Stimulated activated CD8-positive, alpha-beta memory T cell treated with anti-CD3 and anti-CD28 coated beads, Interleukin-7, amount 100 ng/mL, for 48 hours (primary cell): ENCODE measurements around the gene FBN3.
"Not testable (repeated sequence)": the region's sequence is repeated elsewhere in the genome, so short reads cannot be mapped to it uniquely, and the experiment has no call there.

Experiments
- DNase-seq, 2 donors: peaks; one replicate each; pipeline ENCODE4 v3.0.0-alpha.2; 2020; ENCODE audit warnings: low read depth in 1 of 2; ENCODE audit errors: extremely low read depth in 1 of 2

FBN3 gene

GRCh38 chr19:8064911-8065874, 84.2 kb downstream of the FBN3 start:
- DNase-seq: no peak

GRCh38 chr19:8057545-8058270, 91.7 kb downstream of the FBN3 start:
- DNase-seq: no peak

GRCh38 chr19:8056533-8056932, 92.9 kb downstream of the FBN3 start:
- no peak for DNase-seq

DNA sequence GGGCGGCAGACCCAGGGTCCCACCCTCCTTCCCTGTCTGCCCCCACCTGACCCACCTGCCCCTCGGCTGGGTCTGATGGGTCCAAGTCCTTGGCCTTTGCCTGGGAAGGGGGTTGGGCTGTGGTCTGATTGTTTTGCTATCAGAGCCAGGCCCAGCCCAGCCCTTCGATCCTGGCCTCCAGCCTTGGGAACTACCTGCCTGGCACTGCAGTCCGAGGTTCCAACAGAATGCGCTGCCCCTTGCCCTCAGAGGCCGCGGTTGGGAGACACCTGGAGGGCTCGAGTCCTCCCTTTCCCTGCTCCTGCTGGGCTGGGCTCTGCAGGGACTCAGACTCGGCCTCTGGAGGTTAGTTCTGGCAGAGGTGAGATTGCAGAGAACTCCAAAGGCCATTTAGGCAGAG, 95.2 kb downstream of the FBN3 start:
- no peak for DNase-seq

GRCh38 chr19:8052464-8052859, 96.9 kb downstream of the FBN3 start, which contains the start of gene CCL25:
CCL25 (plus strand) TSS chr19:8052760; CDS start chr19:8053050, 290 bp downstream.
- DNase-seq: no peak

DNA sequence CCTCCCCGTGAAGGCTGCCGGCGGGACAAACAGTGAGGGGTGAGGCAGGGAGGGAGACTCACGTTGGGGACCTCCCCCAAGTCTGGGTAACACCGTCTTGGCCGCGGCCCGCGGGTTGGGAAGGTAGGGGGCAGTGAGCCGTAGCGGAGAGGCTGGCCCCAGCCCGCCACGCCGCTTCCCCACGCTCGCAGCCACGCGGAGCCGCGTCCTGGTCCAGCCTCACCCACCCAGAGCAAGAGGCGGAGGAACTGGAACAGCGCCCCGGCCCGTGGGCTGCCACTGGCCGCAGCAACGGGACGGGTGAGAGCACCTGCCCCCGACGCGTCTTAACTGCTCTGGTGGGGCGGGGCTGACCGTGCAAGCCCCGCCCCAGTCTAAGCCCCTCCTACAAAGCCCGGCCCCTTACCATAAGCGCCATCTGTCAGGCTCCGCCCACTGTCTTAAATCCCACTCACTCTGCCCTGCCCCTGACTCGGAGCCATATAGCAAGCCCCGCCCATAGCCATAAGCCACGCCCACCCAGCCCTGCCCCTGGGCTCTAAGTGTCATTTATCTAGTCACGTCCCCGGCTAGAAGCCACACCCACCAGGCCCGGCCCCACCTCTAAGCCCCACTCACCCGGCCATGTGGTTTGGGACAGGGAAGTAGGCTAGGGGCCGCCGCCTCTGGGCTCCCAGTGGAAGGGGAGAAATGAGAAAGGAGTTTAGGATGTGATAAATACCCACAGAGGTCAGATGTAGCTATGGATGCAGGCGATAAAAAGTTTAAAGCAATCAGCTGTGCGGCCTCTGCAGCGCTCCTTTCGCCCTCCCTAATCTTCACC, 98.9 kb downstream of the FBN3 start:
- peak; percentile 79 to 91 for DNase-seq

DNA sequence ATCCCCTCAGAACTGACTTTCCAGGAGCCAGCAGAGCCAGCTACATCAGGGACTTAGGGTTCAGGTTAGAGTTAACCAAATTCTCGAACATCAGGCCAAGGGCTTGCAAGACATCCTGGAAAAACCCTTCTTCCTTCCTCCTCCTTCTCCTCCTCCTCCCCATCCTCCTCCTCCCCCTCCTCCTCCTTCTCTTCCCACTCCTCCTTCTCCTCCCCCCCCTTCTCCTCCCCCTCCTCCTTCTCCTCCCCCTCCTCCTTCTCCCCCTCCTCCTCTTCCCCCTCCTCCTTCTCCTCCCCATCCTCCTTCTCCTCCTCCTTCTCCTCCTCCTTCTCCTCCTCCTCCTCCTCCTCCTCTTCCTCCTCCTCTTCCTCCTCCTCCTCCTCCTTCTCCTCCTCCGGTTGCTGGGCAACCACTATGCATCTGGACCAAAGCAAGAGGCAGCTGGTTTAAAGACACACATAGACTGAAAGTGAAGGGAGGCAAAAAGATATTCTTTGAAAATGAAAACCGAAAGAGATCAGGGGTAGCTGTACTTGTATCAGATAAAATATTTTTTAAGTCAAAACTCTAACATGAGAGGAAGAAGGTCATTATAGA, 102.7 kb downstream of the FBN3 start:
- DNase-seq: no peak

DNA sequence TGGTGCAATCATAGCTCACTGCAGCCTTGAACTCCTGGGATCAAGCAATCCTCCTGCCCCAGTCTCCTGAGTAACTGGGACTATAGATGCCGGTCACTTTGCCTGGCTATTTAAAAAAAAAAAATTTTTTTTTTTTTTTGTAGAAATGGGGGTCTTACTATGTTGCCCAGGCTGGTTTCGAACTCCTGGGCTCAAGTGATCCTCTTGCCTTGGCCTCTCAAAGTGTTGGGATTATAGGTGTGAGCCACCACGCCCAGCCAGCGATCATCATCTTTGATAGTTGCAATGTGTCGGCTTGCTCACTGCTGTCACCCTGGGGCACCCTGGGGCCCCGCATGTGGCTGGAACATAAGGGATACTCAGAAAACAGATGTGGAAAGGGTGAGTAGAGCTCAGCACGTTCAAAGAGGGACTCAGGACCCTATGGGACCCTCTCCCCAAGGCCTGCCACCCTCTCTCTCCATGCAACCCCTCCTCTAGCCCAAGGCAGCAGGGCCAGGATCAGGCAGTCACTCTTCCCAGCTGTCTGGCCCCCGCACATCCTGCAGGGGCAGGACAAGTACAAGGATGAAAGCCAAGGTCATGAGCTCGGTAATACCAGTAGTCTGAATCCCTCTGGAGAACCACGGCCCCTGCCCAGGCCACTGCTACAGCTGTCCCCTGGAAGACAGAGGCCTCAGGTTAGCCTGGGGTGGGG, 103.4 kb downstream of the FBN3 start:
- no peak for DNase-seq

DNA sequence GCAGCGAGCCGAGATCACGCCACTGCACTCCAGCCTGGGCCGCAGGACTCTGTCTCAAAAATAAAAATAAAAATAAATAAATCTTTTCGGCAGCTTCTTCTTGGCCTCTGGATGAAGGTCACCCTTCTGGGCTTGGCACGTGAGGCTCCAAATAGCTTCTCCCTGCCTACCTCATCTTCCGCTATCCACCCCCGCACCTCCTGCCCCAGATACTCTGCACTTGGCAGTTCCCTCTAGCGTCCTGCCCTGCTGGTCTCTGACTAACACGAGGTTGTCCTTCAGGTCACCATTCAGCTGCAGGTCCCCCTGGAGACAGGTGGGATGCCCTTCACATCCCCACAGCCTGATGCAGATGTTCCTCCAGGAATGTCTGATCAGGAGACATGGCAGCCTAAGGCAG, 105.4 kb downstream of the FBN3 start:
- no peak for DNase-seq

GRCh38 chr19:8042900-8043299, 106.5 kb downstream of the FBN3 start:
- no peak for DNase-seq

DNA sequence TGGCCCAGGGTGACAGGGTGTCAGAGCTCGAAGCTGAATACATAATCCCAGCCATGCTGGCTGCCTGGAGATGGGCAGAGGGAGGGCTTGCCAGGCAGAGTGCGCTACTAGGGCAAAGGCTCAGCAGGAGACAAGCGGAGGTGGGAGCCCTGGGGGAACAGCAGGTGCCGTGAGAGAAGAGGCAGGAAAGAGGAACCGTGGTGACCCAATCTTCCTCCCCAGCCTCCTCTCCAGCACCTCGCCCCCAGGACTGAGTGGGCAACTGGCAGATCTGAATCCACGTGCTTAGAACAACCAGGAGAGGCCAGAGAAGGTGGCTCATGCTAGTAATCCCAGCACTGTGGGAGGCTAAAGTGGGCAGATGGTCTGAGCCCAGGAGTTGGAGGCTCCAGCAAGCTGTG, 107.9 kb downstream of the FBN3 start:
- no peak for DNase-seq

DNA sequence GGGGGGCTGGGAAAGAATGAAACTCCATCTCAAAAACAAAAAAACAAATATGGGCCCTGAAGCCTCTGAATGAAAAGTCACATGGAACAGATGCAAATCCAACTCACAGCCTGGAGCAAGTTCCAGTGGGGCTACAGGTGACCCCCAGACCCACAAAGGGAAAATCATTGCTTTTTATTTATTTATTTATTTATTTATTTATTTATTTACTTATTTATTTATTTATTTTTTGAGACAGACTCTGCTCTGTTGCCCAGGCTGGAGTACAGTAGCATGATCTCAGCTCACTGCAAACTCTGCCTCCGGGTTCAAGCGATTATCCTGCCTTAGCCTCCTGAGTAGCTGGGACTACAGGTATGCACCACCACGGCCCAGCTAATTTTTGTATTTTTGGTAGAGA, 110.2 kb downstream of the FBN3 start:
- DNase-seq: no peak

DNA sequence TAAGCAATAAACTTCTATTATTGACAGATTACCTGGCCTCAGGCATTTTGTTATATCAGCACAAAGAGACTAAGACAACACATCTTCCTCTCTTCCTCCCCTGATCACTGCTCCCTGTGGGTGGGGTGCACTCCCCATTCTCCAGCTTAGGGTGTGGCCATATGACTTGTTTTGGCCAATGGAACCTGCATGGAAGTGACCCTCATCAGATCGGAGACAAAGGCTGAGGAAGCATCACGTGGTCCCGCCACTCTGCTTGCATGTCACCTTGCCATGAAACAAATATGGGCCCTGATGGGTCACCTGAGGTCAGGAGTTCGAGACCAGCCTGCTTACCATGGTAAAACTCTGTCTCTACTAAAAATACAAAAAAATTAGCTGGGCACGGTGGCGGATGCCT, 110.6 kb downstream of the FBN3 start:
- no peak for DNase-seq

DNA sequence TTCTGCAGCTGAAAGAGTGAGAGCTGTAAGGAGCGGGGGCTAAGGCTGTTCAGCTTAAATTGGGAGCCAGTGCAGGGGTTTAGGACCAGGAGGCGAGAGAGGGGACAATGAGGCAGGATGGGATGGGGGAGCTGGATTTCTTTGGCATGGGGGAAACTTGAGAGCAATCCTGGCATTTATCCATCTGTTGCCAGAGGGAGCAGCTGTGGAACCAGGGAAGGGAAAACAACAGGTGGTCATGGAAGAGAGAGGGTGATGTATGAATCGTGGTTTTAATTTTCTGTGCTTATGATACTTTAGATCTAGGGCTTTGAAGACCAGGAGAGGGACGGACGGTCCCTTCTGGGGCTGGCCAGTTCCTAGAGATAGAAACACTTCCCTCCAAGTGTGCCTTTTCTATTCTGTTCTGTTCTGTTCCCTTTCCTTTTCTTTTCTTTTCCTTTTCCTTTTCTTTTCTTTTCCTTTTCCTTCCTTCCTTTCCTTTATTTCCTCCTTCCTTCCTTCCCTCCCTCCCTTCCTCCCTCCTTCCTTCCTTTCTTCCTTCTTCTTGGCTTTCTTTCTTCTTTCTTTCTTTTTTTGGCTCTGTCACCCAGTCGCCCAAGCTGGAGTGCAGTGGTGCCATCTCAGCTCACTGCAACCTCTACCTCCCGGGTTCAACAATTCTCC, 112.8 kb downstream of the FBN3 start:
- DNase-seq: no peak

DNA sequence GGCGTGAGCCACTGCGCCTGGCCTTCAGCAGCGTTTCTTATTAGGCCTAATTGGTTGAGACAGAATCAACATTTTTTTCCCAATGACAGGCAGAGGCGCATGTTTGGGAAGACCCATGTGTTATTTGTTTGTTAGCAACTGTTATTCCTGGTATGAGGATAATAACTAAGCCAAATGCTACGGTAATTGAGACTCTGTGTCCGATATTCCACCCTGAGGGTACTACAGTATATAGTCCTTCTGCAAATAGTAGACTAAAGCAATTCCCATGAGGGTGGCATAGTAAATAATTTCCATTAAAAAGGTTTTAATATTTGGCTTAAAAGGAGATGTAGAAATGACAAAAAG, 115.2 kb downstream of the FBN3 start:
- DNase-seq: no peak

- DNase-seq: not testable (repeated sequence)
Observed at GRCh38 chr19:8033287-8034177, 115.9 kb downstream of the FBN3 start.

GRCh38 chr19:8030960-8031359, 118.4 kb downstream of the FBN3 start:
- DNase-seq: no peak

GRCh38 chr19:8028951-8029491, 120.4 kb downstream of the FBN3 start:
- no peak for DNase-seq
